ENCODE measurements around the gene PLPP6.

PLPP6 gene

GRCh38 chr9:4662108-4662988 is at the start of gene PLPP6:
Gene PLPP6 (plus strand): TSS chr9:4662294. CDS start chr9:4662376, 82 bp downstream.
- Mint-ChIP-seq H3K27me3 (no peaks in the 10 kb centered on the region), H3K4me3 (peak within 1 kb of the TSS; percentile 87), H3K4me1 (peaks cover 43% of the 10 kb centered on the region), H3K36me3 (no peaks in the 10 kb centered on the region), H3K27ac (peak within 1 kb of the TSS; percentile 68), H3K9me3 (no peaks in the 10 kb centered on the region)
- ATAC-seq (ENCODE audit: low read depth) (peak; percentile 75), DNase-seq (ENCODE audit: low spot score in 2 of 2) (peak; percentile 50 to 58)

- Mint-ChIP-seq H3K9me3 (no peaks in the 10 kb centered on the region), H3K27me3 (peaks cover 3% of the 10 kb centered on the region), H3K4me3 (no peak overlapping the region), H3K36me3 (no peaks in the 10 kb centered on the region), H3K4me1 (no peaks in the 10 kb centered on the region), H3K27ac (no peak overlapping the region)
- DNase-seq (ENCODE audit: low spot score in 2 of 2): no peak
- no peak for ATAC-seq (ENCODE audit: low read depth)
Observed at GRCh38 chr9:4614627-4615026, 47.5 kb upstream of the PLPP6 start.

- Mint-ChIP-seq H3K9me3 (no peaks in the 10 kb centered on the region), H3K27me3 (peaks cover 3% of the 10 kb centered on the region), H3K36me3 (no peaks in the 10 kb centered on the region), H3K27ac (no peak overlapping the region), H3K4me3 (no peak overlapping the region), H3K4me1 (no peaks in the 10 kb centered on the region)
- no peak for DNase-seq (ENCODE audit: low spot score in 2 of 2)
- ATAC-seq (ENCODE audit: low read depth): no peak
Observed at GRCh38 chr9:4615251-4615650, 46.8 kb upstream of the PLPP6 start.

DNA sequence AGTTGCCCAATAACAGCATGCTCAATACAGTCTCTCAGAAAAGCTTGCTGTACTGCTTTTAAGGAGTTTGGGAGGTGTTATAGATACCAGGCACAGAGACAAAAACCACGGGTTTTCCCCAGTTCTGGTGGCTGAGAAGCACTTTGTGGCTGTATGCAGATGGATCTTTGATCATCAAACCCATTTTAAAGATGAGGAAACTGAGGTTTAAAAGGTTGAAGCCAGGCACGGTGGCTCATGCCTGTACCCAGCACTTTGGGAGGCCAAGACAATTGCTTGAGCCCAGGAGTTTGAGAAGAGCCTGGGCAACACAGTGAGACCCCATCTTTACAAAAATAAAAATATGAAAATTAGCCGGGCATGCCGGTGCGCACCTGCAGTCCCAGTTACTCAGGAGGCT is 46.3 kb upstream of the PLPP6 start:
- H3K9me3 Mint-ChIP-seq: no peaks in the 10 kb centered on the region
- H3K27ac Mint-ChIP-seq: no peak overlapping the region
- no peak overlapping the region for H3K4me3 Mint-ChIP-seq
- ATAC-seq (ENCODE audit: low read depth): no peak
- H3K27me3 Mint-ChIP-seq: peaks cover 3% of the 10 kb centered on the region
- DNase-seq (ENCODE audit: low spot score in 2 of 2): no peak
- no peaks in the 10 kb centered on the region for H3K4me1 Mint-ChIP-seq
- no peaks in the 10 kb centered on the region for H3K36me3 Mint-ChIP-seq

- DNase-seq (ENCODE audit: low spot score in 2 of 2) (no peak), ATAC-seq (ENCODE audit: low read depth) (no peak)
- H3K27ac Mint-ChIP-seq: no peak overlapping the region
- H3K36me3 Mint-ChIP-seq: no peaks in the 10 kb centered on the region
- peaks cover 3% of the 10 kb centered on the region for H3K27me3 Mint-ChIP-seq
- H3K4me1 Mint-ChIP-seq: no peaks in the 10 kb centered on the region
- H3K9me3 Mint-ChIP-seq: no peaks in the 10 kb centered on the region
- no peak overlapping the region for H3K4me3 Mint-ChIP-seq
Observed at GRCh38 chr9:4617752-4618151, 44.3 kb upstream of the PLPP6 start.

DNA sequence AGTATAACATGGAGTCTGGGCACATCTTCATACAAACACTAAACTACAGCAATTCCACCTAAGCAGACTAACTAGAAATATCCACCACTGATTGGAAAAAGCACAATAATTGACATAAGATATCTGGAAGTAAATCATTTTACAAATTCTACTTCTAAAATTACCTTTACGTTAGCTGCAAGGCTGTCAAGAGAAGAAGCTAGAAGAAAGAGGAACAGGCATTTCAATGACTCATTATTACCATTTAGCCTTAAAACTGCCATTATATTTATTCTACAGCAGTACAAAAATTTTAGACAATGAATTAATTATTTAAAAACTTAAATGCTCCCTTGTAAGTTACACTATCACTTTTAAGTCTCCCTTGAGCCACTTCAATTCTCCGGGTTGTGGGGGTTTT is 43.4 kb upstream of the PLPP6 start:
- Mint-ChIP-seq H3K27me3 (peaks cover 3% of the 10 kb centered on the region), H3K4me3 (no peak overlapping the region), H3K27ac (no peak overlapping the region), H3K4me1 (no peaks in the 10 kb centered on the region), H3K9me3 (no peaks in the 10 kb centered on the region), H3K36me3 (no peaks in the 10 kb centered on the region)
- ATAC-seq (ENCODE audit: low read depth) (no peak), DNase-seq (ENCODE audit: low spot score in 2 of 2) (no peak)

DNA sequence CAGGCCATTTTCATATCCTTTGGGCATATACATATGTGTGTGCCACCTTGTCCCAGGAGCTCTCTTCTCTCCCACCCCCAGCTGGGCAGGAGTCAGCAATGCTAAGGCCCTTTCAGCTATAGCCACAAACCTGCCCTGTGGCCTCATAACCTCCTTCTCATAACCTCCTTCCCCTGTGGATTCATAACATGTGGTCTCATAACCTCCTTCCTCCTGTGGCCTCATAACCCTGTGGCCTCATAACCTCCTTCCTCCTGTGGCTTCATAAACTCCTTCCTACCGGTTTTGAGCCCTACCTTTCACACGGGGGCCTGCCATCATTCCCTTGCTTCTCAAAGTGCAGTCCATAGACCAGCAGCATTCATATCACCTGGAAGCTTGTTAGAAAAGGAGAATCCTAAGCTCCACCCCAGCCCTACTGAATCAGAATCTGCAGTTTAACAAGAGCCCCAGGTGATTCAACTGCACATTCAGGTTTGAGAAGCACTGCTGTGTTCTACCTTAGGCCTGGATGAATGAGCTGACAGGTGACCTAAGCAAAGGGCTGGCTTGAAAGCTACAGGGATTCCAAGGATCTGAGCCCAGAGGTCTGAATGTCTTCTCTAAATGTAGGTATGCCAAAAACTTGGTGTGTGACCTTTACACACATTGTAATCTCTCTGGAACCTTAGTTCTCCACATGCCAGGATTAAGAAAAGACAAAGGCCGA is 41.9 kb upstream of the PLPP6 start:
- H3K4me1 Mint-ChIP-seq: no peaks in the 10 kb centered on the region
- DNase-seq (ENCODE audit: low spot score in 2 of 2) (no peak), ATAC-seq (ENCODE audit: low read depth) (no peak)
- H3K27ac Mint-ChIP-seq: no peak overlapping the region
- no peaks in the 10 kb centered on the region for H3K36me3 Mint-ChIP-seq
- H3K9me3 Mint-ChIP-seq: no peaks in the 10 kb centered on the region
- no peak overlapping the region for H3K4me3 Mint-ChIP-seq
- peaks cover 1% of the 10 kb centered on the region for H3K27me3 Mint-ChIP-seq

DNA sequence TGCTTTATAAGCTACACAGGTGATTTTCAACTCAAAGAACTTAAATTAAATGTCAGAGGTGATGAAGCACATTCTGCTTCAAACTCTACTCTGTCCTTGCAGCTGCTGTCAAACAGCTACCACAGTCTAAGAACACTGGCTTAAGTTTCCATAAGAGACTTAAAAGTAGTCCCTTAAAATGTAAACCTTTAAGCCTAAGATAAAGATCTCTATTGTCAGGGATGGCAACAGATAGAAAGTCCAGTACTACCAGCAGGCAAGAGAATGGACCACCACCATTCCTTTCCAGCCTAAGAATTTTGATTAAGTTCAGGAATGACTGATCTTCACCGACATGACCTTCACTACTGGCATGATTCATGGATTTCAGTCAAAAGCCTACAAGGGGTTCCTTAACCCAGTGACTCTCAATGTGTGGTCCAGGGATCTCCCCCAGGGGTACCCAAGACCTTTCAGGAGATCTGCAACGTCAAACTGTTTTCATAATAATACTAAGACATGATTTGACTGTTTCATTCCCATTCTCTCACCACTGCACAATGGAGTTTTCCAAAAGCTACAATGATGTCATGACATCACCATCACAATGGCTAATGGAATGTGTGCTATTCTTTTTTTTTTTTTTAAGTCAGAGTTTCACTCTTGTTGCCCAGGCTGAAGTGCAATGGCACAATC is 41.1 kb upstream of the PLPP6 start:
- no peak for DNase-seq (ENCODE audit: low spot score in 2 of 2)
- H3K9me3 Mint-ChIP-seq: no peaks in the 10 kb centered on the region

DNA sequence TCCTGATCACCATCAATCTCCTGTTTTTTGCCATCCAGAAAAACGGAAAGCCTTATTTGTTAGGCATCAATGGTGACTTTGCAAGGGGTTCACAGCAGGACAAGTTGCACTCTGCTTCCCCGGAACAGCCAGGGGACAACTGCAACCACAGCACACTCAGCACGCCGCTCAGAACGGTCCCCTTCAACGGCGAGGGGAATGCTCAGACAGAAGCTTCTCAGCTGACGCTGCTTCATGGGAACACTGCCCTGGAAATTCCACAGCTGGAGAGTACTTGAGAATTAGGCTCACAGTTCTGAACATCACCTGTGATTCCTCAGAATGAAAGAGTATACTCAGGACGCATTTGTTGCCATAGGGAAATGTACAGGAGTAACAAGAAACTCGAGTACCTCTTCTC is 40.1 kb upstream of the PLPP6 start:
- Mint-ChIP-seq H3K27me3 (peaks cover 1% of the 10 kb centered on the region), H3K4me3 (no peak overlapping the region), H3K4me1 (no peaks in the 10 kb centered on the region), H3K36me3 (no peaks in the 10 kb centered on the region), H3K9me3 (no peaks in the 10 kb centered on the region), H3K27ac (no peak overlapping the region)
- ATAC-seq (ENCODE audit: low read depth): no peak
- DNase-seq (ENCODE audit: low spot score in 2 of 2): no peak

More for the DNA sequence above, 41.1 kb upstream of the PLPP6 start:
- H3K27ac Mint-ChIP-seq: no peak overlapping the region
- no peaks in the 10 kb centered on the region for H3K36me3 Mint-ChIP-seq
- peaks cover 1% of the 10 kb centered on the region for H3K27me3 Mint-ChIP-seq
- H3K4me3 Mint-ChIP-seq: no peak overlapping the region
- H3K4me1 Mint-ChIP-seq: no peaks in the 10 kb centered on the region
- ATAC-seq (ENCODE audit: low read depth): no peak

DNA sequence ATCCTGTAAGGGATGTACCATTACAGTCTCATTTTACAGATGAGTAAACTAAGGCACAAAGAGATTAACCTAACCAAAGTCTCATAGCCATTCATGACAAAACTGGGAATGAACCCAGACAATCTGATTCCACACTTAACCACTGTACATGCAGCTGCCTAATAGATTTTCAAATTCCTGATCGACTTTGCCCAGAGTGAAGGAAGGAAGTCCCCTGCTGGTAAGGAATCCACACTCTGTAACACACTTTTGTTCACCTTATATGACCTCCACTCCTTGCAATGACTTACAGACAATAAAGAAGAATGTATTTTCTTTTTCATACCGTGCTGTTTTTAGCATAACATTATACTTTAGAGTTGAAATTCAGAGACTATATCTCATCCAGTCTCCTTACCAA is 31.3 kb upstream of the PLPP6 start:
- Mint-ChIP-seq H3K36me3 (no peaks in the 10 kb centered on the region), H3K4me3 (no peak overlapping the region), H3K9me3 (no peaks in the 10 kb centered on the region), H3K27ac (no peak overlapping the region), H3K27me3 (no peaks in the 10 kb centered on the region), H3K4me1 (no peaks in the 10 kb centered on the region)
- DNase-seq (ENCODE audit: low spot score in 2 of 2) (no peak), ATAC-seq (ENCODE audit: low read depth) (no peak)

DNA sequence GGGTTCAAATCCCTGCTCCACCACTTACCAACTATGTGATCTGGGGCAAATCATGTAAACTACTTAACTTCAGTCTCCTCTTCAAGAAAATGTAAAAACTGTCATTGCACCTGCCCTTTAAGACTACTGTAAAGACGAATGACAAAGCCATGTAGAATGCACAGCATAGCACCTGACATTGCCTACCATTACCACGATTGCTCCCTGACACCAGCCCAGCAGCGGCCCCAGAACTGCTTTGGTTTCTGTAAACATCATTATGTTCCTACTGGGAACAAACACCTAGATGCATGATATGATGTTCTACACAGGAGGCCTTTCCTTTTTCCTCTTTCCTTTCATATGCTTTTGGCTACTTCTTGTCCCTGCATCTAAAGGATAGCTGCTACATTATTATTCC is 23.1 kb upstream of the PLPP6 start:
- no peak for DNase-seq (ENCODE audit: low spot score in 2 of 2)
- ATAC-seq (ENCODE audit: low read depth): no peak
- no peaks in the 10 kb centered on the region for H3K4me1 Mint-ChIP-seq
- peaks cover 9% of the 10 kb centered on the region for H3K27me3 Mint-ChIP-seq
- H3K9me3 Mint-ChIP-seq: no peaks in the 10 kb centered on the region
- no peak overlapping the region for H3K4me3 Mint-ChIP-seq
- no peak overlapping the region for H3K27ac Mint-ChIP-seq
- H3K36me3 Mint-ChIP-seq: no peaks in the 10 kb centered on the region

- Mint-ChIP-seq H3K36me3 (no peaks in the 10 kb centered on the region), H3K4me1 (no peaks in the 10 kb centered on the region), H3K9me3 (no peaks in the 10 kb centered on the region), H3K27ac (no peak overlapping the region), H3K27me3 (peaks cover 9% of the 10 kb centered on the region), H3K4me3 (no peak overlapping the region)
- no peak for DNase-seq (ENCODE audit: low spot score in 2 of 2)
- no peak for ATAC-seq (ENCODE audit: low read depth)
Observed at GRCh38 chr9:4639420-4639819, 22.7 kb upstream of the PLPP6 start.

DNA sequence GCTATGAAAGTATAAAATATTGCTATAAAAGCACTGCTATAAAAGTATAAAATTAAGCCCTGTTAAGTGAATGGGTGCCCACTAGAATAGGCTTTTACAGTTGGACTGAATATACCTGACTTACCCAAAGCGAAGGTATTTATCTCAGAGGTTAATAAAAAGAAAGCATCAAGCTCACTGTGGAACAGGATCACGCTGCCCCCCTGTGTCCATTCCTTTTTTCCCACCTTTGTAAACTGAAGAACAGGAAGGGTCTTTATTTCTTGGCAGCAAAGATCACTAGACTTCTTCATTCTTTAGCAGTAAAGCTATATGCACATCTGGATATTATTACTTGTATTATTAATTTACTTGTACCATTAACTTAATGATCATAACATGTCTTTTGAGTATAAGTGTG is 22.1 kb upstream of the PLPP6 start:
- Mint-ChIP-seq H3K27me3 (peaks cover 9% of the 10 kb centered on the region), H3K27ac (no peak overlapping the region), H3K4me3 (no peak overlapping the region), H3K9me3 (no peaks in the 10 kb centered on the region), H3K36me3 (no peaks in the 10 kb centered on the region), H3K4me1 (peaks cover 2% of the 10 kb centered on the region)
- no peak for DNase-seq (ENCODE audit: low spot score in 2 of 2)
- ATAC-seq (ENCODE audit: low read depth): no peak

DNA sequence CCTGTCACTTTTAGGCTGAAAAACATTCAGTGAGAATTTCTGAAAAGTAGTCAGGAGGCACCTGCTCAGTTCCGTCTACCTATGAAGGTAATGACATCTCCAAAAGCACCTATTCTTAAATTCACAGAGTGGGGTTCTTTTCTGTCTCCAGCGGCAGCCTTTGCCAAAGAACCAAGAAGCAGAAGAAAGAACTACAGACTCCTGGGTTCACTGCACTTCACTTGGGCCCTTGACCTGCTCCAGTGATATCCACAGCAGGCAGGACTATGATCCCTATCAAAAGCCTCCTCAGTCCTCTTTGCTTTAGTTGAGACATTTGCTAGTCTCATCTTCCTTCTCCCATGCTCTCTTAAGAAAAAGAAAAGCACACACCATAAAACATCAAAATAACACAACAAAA is 19.7 kb upstream of the PLPP6 start:
- Mint-ChIP-seq H3K36me3 (no peaks in the 10 kb centered on the region), H3K4me3 (no peak overlapping the region), H3K9me3 (no peaks in the 10 kb centered on the region), H3K27ac (no peak overlapping the region), H3K27me3 (peaks cover 3% of the 10 kb centered on the region), H3K4me1 (peaks cover 2% of the 10 kb centered on the region)
- DNase-seq (ENCODE audit: low spot score in 2 of 2) (no peak), ATAC-seq (ENCODE audit: low read depth) (no peak)
